Upper lobe of left lung (tissue), 6 donors: ENCODE data around the gene KNDC1. TPM values are rescaled to one million over a fixed set of nuclear protein-coding genes. Genes with fewer than 3 reads are reported as not detected.

Experiments used
- ATAC-seq, 2 donors: fragments of 200-7000 bp; cut with Tn5 transposase; one replicate each; pipeline ENCODE4 v1.9.1; 2022; ENCODE audit warnings: mild to moderate bottlenecking in 2 of 2, moderate library complexity in 2 of 2; ENCODE audit not compliant: low FRiP score in 2 of 2
- DNase-seq, 2 donors: peaks; one replicate each; pipeline ENCODE4 v3.0.0-alpha.2; 2019 to 2020
- H3K27ac ChIP-seq, 4 donors: fragments of 200-600 bp; sonication (generic); one replicate each; pipeline ENCODE4 v1.5.1; 2016 to 2019
- H3K27me3 ChIP-seq, 4 donors: fragments of 200-600 bp; sonication (generic); one replicate each; pipeline ENCODE4 v1.5.1; 2017 to 2019
- H3K36me3 ChIP-seq, 4 donors: fragments of 200-600 bp; sonication (generic); one replicate each; pipeline ENCODE4 v1.5.1; 2016 to 2019
- H3K4me1 ChIP-seq, 4 donors: fragments of 200-600 bp; sonication (generic); one replicate each; pipeline ENCODE4 v1.5.1; 2018 to 2019
- H3K4me3 ChIP-seq, 4 donors: fragments of 200-600 bp; sonication (generic); one replicate each; pipeline ENCODE4 v1.5.1; 2017 to 2019; ENCODE audit warnings: mild to moderate bottlenecking in 2 of 4, moderate library complexity in 1 of 4
- H3K9me3 ChIP-seq, 4 donors: fragments of 200-600 bp; sonication (generic); one replicate each; pipeline ENCODE4 v1.5.1; 2018 to 2019
- EP300 ChIP-seq, 4 donors: sonication (generic); formaldehyde crosslinking; IDR thresholded peaks; one replicate each; pipeline ENCODE4 v1.5.1; 2017; ENCODE audit warnings: antibody characterized with exemption in 4 of 4, control low read depth in 2 of 4
- POLR2A ChIP-seq, 4 donors: fragments of 450-650 bp; IDR thresholded peaks; one replicate each; pipeline ENCODE4 v1.5.1; 2016 to 2017; ENCODE audit warnings: antibody characterized with exemption in 4 of 4, mild to moderate bottlenecking in 2 of 4
- POLR2AphosphoS5 ChIP-seq, 2 donors: sonication (generic); formaldehyde crosslinking; IDR thresholded peaks; one replicate each; pipeline ENCODE4 v1.5.1; 2017; ENCODE audit warnings: antibody characterized with exemption in 2 of 2
- WGBS, 2 donors: methylation state at CpG; one replicate each; pipeline ENCODE4 v1.1.5; 2017 to 2018; 5-methylcytosine and 5-hydroxymethylcytosine counted together
- total RNA-seq, 6 donors: library from RNA; depleted of rRNA in 4 of 6; stranded (reverse); fragments of >200 nt in 4 of 6; gene quantifications; one replicate each; pipeline versions ENCODE4 v1.1.0 to v1.2.1, GENCODE V29; 2016 to 2021
- TF ChIP-seq, protein P1 (sequence below), 6 experiments: fragments of 450-650 bp in 4 of 6; fragments of 200-600 bp in 2 of 6; sonication (generic) in 2 of 6; IDR thresholded peaks; one replicate each; pipeline ENCODE4 v1.5.1; 2016 to 2019; ENCODE audit warnings: antibody characterized with exemption in 6 of 6
- donor health status: DM: no; HTN: no; CAD: no; lungs with moderate emphysema.
- donor health status: DM: no; HTN: yes; CAD: no; lungs with severe emphysema.

The KNDC1 gene
- total RNA-seq, 6 donors from 2014 or later = 7.1 to 30.3 (median 15.5) TPM

DNA sequence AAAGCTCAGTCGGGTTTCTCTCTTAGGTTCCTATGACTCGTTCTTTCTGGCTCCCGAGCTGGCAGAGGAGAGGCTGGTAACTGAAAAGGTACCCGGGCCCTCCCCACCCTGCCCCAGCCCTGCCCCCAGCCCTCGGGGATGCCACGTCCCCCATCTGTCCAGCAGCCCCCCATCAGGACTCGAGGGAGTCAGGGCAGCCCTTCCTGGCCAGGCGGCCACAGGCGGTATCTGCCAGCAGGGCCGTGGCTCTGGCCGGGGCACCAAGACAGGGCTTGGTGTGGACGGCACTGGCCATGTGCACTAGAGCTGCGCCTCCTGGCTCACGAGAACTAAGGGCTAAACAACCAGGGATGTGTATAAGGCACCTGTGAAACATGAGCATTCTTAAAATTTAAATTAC is 29.7 kb downstream of the KNDC1 start:
- no peak overlapping the region for H3K27ac ChIP-seq
- ATAC-seq = no peak
- no peak for TF ChIP-seq EP300 (IDR thresholded peaks at IDR 0.05)
- TF ChIP-seq, protein P1, sequence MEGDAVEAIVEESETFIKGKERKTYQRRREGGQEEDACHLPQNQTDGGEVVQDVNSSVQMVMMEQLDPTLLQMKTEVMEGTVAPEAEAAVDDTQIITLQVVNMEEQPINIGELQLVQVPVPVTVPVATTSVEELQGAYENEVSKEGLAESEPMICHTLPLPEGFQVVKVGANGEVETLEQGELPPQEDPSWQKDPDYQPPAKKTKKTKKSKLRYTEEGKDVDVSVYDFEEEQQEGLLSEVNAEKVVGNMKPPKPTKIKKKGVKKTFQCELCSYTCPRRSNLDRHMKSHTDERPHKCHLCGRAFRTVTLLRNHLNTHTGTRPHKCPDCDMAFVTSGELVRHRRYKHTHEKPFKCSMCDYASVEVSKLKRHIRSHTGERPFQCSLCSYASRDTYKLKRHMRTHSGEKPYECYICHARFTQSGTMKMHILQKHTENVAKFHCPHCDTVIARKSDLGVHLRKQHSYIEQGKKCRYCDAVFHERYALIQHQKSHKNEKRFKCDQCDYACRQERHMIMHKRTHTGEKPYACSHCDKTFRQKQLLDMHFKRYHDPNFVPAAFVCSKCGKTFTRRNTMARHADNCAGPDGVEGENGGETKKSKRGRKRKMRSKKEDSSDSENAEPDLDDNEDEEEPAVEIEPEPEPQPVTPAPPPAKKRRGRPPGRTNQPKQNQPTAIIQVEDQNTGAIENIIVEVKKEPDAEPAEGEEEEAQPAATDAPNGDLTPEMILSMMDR (IDR thresholded peaks at IDR 0.05) = no peak
- TF ChIP-seq POLR2A (IDR thresholded peaks at IDR 0.05) = no peak
- TF ChIP-seq POLR2AphosphoS5 (IDR thresholded peaks at IDR 0.05) = no peak
- H3K27me3 ChIP-seq = no peaks in the 10 kb centered on the region
- H3K36me3 ChIP-seq = no peaks in the 10 kb centered on the region
- 89 to 93% methylated on average over 6 to 10 of the region's 14 CpGs for WGBS, 2 donors
- no peaks in the 10 kb centered on the region for H3K4me1 ChIP-seq
- DNase-seq = peak in 1 of 2 donors; percentile 56
- H3K4me3 ChIP-seq = no peak overlapping the region
- no peaks in the 10 kb centered on the region for H3K9me3 ChIP-seq

DNA sequence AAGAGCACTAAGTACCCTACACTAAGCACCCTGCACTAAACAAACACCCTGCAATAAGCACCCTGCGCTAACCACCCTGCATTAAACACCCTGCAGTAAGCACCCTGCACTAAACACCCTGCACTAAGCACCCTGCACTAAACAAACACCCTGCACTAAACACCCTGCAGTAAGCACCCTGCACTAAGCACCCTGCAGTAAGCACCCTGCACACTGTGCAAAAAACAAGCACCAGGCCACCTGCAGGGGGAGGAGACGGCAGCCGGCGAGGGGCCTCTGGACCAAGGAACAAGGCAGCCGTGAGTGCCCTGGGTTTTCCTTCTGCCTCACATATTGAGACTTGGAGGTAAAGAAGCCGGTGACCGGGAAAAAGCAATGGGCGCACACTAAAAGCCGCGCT is 30.2 kb downstream of the KNDC1 start:
- 94 to 95% methylated on average over 10 of the region's 10 CpGs for WGBS, 2 donors
- H3K4me1 ChIP-seq = no peaks in the 10 kb centered on the region
- H3K27me3 ChIP-seq = no peaks in the 10 kb centered on the region
- H3K27ac ChIP-seq = no peak overlapping the region
- no peak overlapping the region for H3K4me3 ChIP-seq
- ATAC-seq = no peak
- no peaks in the 10 kb centered on the region for H3K9me3 ChIP-seq
- TF ChIP-seq EP300 (IDR thresholded peaks at IDR 0.05) (no peak), POLR2A (IDR thresholded peaks at IDR 0.05) (no peak), POLR2AphosphoS5 (IDR thresholded peaks at IDR 0.05) (no peak)
- TF ChIP-seq, protein P1 (IDR thresholded peaks at IDR 0.05) = no peak
- DNase-seq = peak in 1 of 2 donors; percentile 47
- H3K36me3 ChIP-seq = no peaks in the 10 kb centered on the region

DNA sequence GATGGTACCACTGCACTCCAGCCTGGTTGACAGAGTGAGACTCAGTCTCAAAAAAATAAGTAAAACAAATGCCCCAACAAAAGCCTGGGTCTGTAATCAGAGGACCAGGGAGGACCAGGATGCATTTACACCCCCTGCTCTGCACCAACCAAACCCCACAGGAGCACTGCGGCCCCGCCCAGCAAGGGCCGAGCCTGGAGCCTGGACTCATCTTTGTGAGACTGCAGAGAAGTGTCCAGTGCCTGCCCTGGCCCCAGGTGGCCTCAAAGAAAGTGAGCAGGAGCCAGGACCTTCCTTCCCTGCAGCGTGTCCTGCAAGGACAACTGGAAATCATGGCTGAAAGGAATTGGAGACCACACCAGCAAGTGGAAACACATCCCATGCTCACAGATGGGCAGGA is 31.6 kb downstream of the KNDC1 start:
- no peaks in the 10 kb centered on the region for H3K4me1 ChIP-seq
- 87 to 100% methylated on average over 3 to 4 of the region's 4 CpGs for WGBS, 2 donors
- TF ChIP-seq EP300 (IDR thresholded peaks at IDR 0.05) = no peak
- TF ChIP-seq POLR2AphosphoS5 (IDR thresholded peaks at IDR 0.05) = no peak
- TF ChIP-seq, protein P1 (IDR thresholded peaks at IDR 0.05) = no peak
- no peak for TF ChIP-seq POLR2A (IDR thresholded peaks at IDR 0.05)
- H3K27ac ChIP-seq = no peak overlapping the region
- no peak for ATAC-seq
- no peaks in the 10 kb centered on the region for H3K27me3 ChIP-seq
- H3K4me3 ChIP-seq = no peak overlapping the region
- H3K9me3 ChIP-seq = no peaks in the 10 kb centered on the region
- no peaks in the 10 kb centered on the region for H3K36me3 ChIP-seq
- peak in 1 of 2 donors; percentile 58 for DNase-seq

DNA sequence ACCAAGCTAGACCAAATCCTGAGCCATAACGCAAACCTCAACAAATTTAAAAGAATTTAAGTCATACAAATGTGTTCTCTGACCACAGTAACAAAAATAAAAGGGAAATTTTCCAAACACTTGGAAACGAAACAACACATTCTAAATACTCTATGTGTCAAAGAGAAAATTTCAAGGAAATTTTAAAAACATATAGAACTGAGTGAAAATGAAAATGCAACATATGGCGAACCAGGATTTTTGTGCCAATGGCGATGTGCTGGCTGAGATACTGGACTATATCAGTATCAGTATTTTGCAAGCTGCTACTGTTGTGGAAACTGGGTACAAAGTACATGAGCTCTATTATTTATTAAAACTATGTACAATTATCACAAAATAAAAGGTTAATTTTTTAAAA is 34.1 kb downstream of the KNDC1 start:
- H3K4me3 ChIP-seq = no peak overlapping the region
- H3K9me3 ChIP-seq = no peaks in the 10 kb centered on the region
- no peak for DNase-seq
- no peak overlapping the region for H3K27ac ChIP-seq
- ATAC-seq = no peak
- TF ChIP-seq EP300 (IDR thresholded peaks at IDR 0.05) (no peak), POLR2AphosphoS5 (IDR thresholded peaks at IDR 0.05) (no peak), POLR2A (IDR thresholded peaks at IDR 0.05) (no peak)
- TF ChIP-seq, protein P1 (IDR thresholded peaks at IDR 0.05) = no peak
- no peaks in the 10 kb centered on the region for H3K4me1 ChIP-seq
- H3K27me3 ChIP-seq = no peaks in the 10 kb centered on the region
- H3K36me3 ChIP-seq = no peaks in the 10 kb centered on the region
- 74 to 85% methylated on average over 4 of the region's 4 CpGs for WGBS, 2 donors

DNA sequence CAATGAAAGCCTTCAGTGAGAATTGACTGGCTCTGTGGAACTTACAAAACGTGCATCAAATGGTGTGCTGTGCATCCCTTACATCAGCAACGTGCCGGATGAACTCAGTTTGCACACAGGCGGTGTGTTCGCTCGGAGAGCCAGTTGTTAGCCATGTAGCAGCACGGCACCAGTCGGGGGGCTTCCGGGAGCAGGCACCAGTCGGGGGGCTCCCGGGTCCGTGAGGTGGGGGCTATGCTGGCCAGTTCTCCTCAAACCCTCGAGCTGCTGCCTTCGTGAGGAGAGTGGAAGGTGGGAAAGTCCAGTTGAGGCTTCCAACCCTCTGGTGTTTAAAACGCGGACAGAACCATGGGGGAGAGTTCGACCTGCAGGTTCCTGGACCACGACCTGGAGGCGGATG is 35.1 kb downstream of the KNDC1 start:
- no peaks in the 10 kb centered on the region for H3K27me3 ChIP-seq
- H3K4me1 ChIP-seq = no peaks in the 10 kb centered on the region
- no peaks in the 10 kb centered on the region for H3K36me3 ChIP-seq
- no peaks in the 10 kb centered on the region for H3K9me3 ChIP-seq
- H3K4me3 ChIP-seq = no peak overlapping the region
- DNase-seq (peak in 1 of 2 donors; percentile 35), ATAC-seq (no peak)
- TF ChIP-seq, protein P1 (IDR thresholded peaks at IDR 0.05) = no peak
- no peak for TF ChIP-seq EP300 (IDR thresholded peaks at IDR 0.05)
- no peak for TF ChIP-seq POLR2AphosphoS5 (IDR thresholded peaks at IDR 0.05)
- no peak for TF ChIP-seq POLR2A (IDR thresholded peaks at IDR 0.05)
- no peak overlapping the region for H3K27ac ChIP-seq
- 85 to 95% methylated on average over 12 to 19 of the region's 19 CpGs for WGBS, 2 donors
